CD4-positive, alpha-beta T cell treated with Interleukin-21 for 1 hour (primary cell): Measurements from ENCODE around the gene PCDHGB1.
A peak's percentile ranks its signal among the peaks of the same experiment; 100 is the strongest.
"Not testable (repeated sequence)": the region's sequence is repeated elsewhere in the genome, so short reads cannot be mapped to it uniquely, and the experiment has no call there.

ENCODE experiments used
- DNase-seq: peaks from one replicate; pipeline ENCODE4 v3.0.0-alpha.2; 2020

Gene PCDHGB1

GRCh38 chr5:141349917-141350619, at the start of gene PCDHGB1:
TSS of gene PCDHGB1 (plus strand) at chr5:141350099. CDS start at chr5:141350261, 162 bp downstream.
- DNase-seq = peak; percentile 44

GRCh38 chr5:141303756-141304155, 46.1 kb upstream of the PCDHGB1 start, which contains the start of gene SLC25A2:
TSS of gene SLC25A2 (minus strand) at chr5:141304049. CDS start at chr5:141303865, 184 bp downstream.
- no peak for DNase-seq

GRCh38 chr5:141306630-141307029, 43.3 kb upstream of the PCDHGB1 start:
- no peak for DNase-seq

GRCh38 chr5:141313711-141314110, 36.2 kb upstream of the PCDHGB1 start:
- DNase-seq = no peak

GRCh38 chr5:141316963-141317362, 32.9 kb upstream of the PCDHGB1 start:
- DNase-seq = not testable (repeated sequence)

- no peak for DNase-seq
Observed at GRCh38 chr5:141319202-141319601, 30.7 kb upstream of the PCDHGB1 start.

- no peak for DNase-seq
Observed at GRCh38 chr5:141319699-141320098, 30.2 kb upstream of the PCDHGB1 start.

- DNase-seq = peak; percentile 94
Observed at GRCh38 chr5:141320225-141321169, 29.4 kb upstream of the PCDHGB1 start, which contains the start of gene TAF7. TSS of gene TAF7 (minus strand) at chr5:141320784. CDS start at chr5:141320044, 740 bp downstream.

- no peak for DNase-seq
Observed at GRCh38 chr5:141322261-141322660, 27.6 kb upstream of the PCDHGB1 start.

GRCh38 chr5:141326088-141326854, 23.6 kb upstream of the PCDHGB1 start:
- peak; percentile 75 for DNase-seq

GRCh38 chr5:141328231-141328630, 21.7 kb upstream of the PCDHGB1 start:
- DNase-seq = no peak

- peak; percentile 37 for DNase-seq
Observed at GRCh38 chr5:141330299-141331080, 19.4 kb upstream of the PCDHGB1 start, which contains the start of gene PCDHGA1. TSS of gene PCDHGA1 (plus strand) at chr5:141330514.

- DNase-seq = not testable (repeated sequence)
Observed at GRCh38 chr5:141332571-141332970, 17.3 kb upstream of the PCDHGB1 start.

- DNase-seq = no peak
Observed at GRCh38 chr5:141338538-141339306, 11.2 kb upstream of the PCDHGB1 start, which contains the start of gene PCDHGA2. TSS of gene PCDHGA2 (plus strand) at chr5:141338760.

GRCh38 chr5:141340781-141341354, 9.0 kb upstream of the PCDHGB1 start:
- DNase-seq = not testable (repeated sequence)

- DNase-seq = no peak
Observed at GRCh38 chr5:141342773-141343172, 7.1 kb upstream of the PCDHGB1 start.

- DNase-seq = peak; percentile 23
Observed at GRCh38 chr5:141343242-141343952, 6.5 kb upstream of the PCDHGB1 start, which contains the start of gene PCDHGA3. TSS of gene PCDHGA3 (plus strand) at chr5:141343829. CDS start at chr5:141344034, 205 bp downstream.

GRCh38 chr5:141343953-141344463, 5.9 kb upstream of the PCDHGB1 start:
- DNase-seq = no peak

- no peak for DNase-seq
Observed at GRCh38 chr5:141345327-141345726, 4.6 kb upstream of the PCDHGB1 start.
